Ovary (tissue), 9 donors: ENCODE results near the gene MYH9. TPM values are rescaled to one million over a fixed set of nuclear protein-coding genes. Genes with fewer than 3 reads are reported as not detected.
"Not testable (repeated sequence)": the region's sequence is repeated elsewhere in the genome, so short reads cannot be mapped to it uniquely, and the experiment has no call there.

ENCODE experiments used
- DNase-seq, 5 donors: peaks; one replicate each; pipeline ENCODE4 v3.0.0-alpha.2; 2019 to 2020
- H3K27ac ChIP-seq, 2 donors: fragments of 200-600 bp; one replicate each; pipeline versions ENCODE4 v1.5.1 to v1.8.0; 2019 to 2022
- H3K27me3 ChIP-seq: fragments of 200-600 bp; one replicate; pipeline ENCODE4 v1.8.0; 2022
- H3K36me3 ChIP-seq: fragments of 200-600 bp; sonication (generic); one replicate; pipeline ENCODE4 v1.5.1; 2019
- H3K4me1 ChIP-seq: one replicate; pipeline ENCODE4 v1.8.1; 2013; ENCODE audit warnings: mild to moderate bottlenecking, moderate library complexity; ENCODE audit not compliant: insufficient read depth
- H3K4me3 ChIP-seq: fragments of 200-600 bp; sonication (generic); one replicate; pipeline ENCODE4 v1.5.1; 2017
- H3K9me3 ChIP-seq, 2 donors: fragments of 200-600 bp in 1 of 2; sonication (generic) in 1 of 2; one replicate each; pipeline versions ENCODE4 v1.5.1 to v1.8.1; 2013 to 2019; ENCODE audit warnings: mild to moderate bottlenecking in 1 of 2, moderate library complexity in 1 of 2
- CTCF ChIP-seq, 3 donors: fragments of 450-650 bp in 2 of 3; fragments of 200-600 bp in 1 of 3; IDR thresholded peaks; one replicate each; pipeline versions ENCODE4 v1.5.1 to v1.8.0; 2016 to 2022; ENCODE audit warnings: antibody characterized with exemption in 3 of 3, mild to moderate bottlenecking in 1 of 3
- EP300 ChIP-seq: sonication (generic); formaldehyde crosslinking; IDR thresholded peaks from one replicate; pipeline ENCODE4 v1.6.1; 2017; ENCODE audit warnings: antibody characterized with exemption
- POLR2A ChIP-seq: fragments of 450-650 bp; IDR thresholded peaks from one replicate; pipeline ENCODE4 v1.6.1; 2017; ENCODE audit warnings: antibody characterized with exemption, mild to moderate bottlenecking, moderate library complexity
- WGBS, 3 donors: extraction: QIAGEN DNeasy Blood & Tissue Kit in 1 of 3; methylation state at CpG; one replicate each; pipeline versions ENCODE4 v1.1.5 to v1.1.7; 2013 to 2017; 5-methylcytosine and 5-hydroxymethylcytosine counted together
- intact Hi-C, 4 donors: fragments of 100-400 bp; cut with DNase I; formaldehyde crosslinking; loops; one replicate each; pipeline versions ENCODE4 v1.11.0 to v1.15.1; 2022 to 2023
- polyA plus RNA-seq, 2 donors: library from polyadenylated mRNA; stranded (reverse); fragments of 200-250 nt in 1 of 2; fragments of 350-450 nt in 1 of 2; fragmentation: Illumina TruSeq in 1 of 2; extraction: RNeasy Lipid Tissue Mini Kit (QIAGEN cat#74804) in 1 of 2; gene quantifications; one replicate each; pipeline ENCODE4 v1.2.3, GENCODE V29; 2013 to 2014
- total RNA-seq, 7 donors: library from RNA; depleted of rRNA in 2 of 7; stranded (reverse); fragments of >200 nt in 2 of 7; fragmentation: NEBNext Ultra II Directional in 3 of 7; extraction: Animal tissue kit (Norgen Biotek cat#: 25700) in 3 of 7; gene quantifications; one replicate each; pipeline versions ENCODE4 v1.1.0 to v1.2.4, GENCODE V29; 2016 to 2023
- donor health status: DM: no; HTN: no; CAD: no; lungs with moderate emphysema.
- donor health status: DM: no; HTN: no; CAD: no.
- donor health status: Bipolar disorder and iron deficiency.
- donor health status: DM: yes; HTN: yes; CAD: no.
- donor health status: DM: no; HTN: no; CAD: no.
- donor health status: DM: yes; HTN: yes; CAD: no.

The MYH9 gene
- total and polyA plus RNA-seq, 9 donors, result 128 to 530 (median 348) TPM

GRCh38 chr22:36424901-36425579, 37.3 kb upstream of the MYH9 start:
- no peak overlapping the region for H3K4me3 ChIP-seq
- H3K9me3 ChIP-seq, result no peaks in the 10 kb centered on the region
- intact Hi-C loops, result no loop called here
- no peak for TF ChIP-seq EP300
- no peak for TF ChIP-seq CTCF (IDR thresholded peaks at IDR 0.05)
- TF ChIP-seq POLR2A, result no peak
- no peak for DNase-seq
- H3K27me3 ChIP-seq, result no peaks in the 10 kb centered on the region
- no peaks in the 10 kb centered on the region for H3K36me3 ChIP-seq
- H3K27ac ChIP-seq, result no peak overlapping the region
- WGBS, 3 donors, result 93 to 97% (median 96%) methylated on average over 5 of the region's 5 CpGs
- no peaks in the 10 kb centered on the region for H3K4me1 ChIP-seq

- intact Hi-C loops, H3K4me3 ChIP-seq, H3K9me3 ChIP-seq, H3K36me3 ChIP-seq, H3K27me3 ChIP-seq, H3K4me1 ChIP-seq, H3K27ac ChIP-seq, DNase-seq: not testable (repeated sequence)
- WGBS, 3 donors, result 83 to 87% (median 83%) methylated on average over 5 of the region's 5 CpGs
Measured at GRCh38 chr22:36424466-36424865, 36.7 kb upstream of the MYH9 start.

GRCh38 chr22:36423461-36424404, 36.0 kb upstream of the MYH9 start:
- Histone ChIP-seq H3K27me3 (no peaks in the 10 kb centered on the region), H3K4me1 (peaks cover 1% of the 10 kb centered on the region), H3K4me3 (no peak overlapping the region), H3K9me3 (no peaks in the 10 kb centered on the region), H3K36me3 (no peaks in the 10 kb centered on the region), H3K27ac (no peak overlapping the region)
- 76 to 84% (median 84%) methylated on average over 16 of the region's 16 CpGs for WGBS, 3 donors
- DNase-seq, result no peak
- no peak for TF ChIP-seq EP300
- no peak for TF ChIP-seq POLR2A
- TF ChIP-seq CTCF (IDR thresholded peaks at IDR 0.05), result no peak
- intact Hi-C loops, result no loop called here

GRCh38 chr22:36422287-36423014, 34.7 kb upstream of the MYH9 start:
- no peak for DNase-seq
- H3K4me3 ChIP-seq, result no peak overlapping the region
- intact Hi-C loops, result no loop called here
- WGBS, 3 donors, result 88 to 95% (median 92%) methylated on average over 14 of the region's 14 CpGs
- TF ChIP-seq CTCF (IDR thresholded peaks at IDR 0.05), result no peak
- TF ChIP-seq POLR2A, result no peak
- TF ChIP-seq EP300, result no peak
- H3K4me1 ChIP-seq, result peaks cover 5% of the 10 kb centered on the region
- H3K36me3 ChIP-seq, result no peaks in the 10 kb centered on the region
- no peak overlapping the region for H3K27ac ChIP-seq
- H3K27me3 ChIP-seq, result no peaks in the 10 kb centered on the region
- no peaks in the 10 kb centered on the region for H3K9me3 ChIP-seq
